Measurements from ENCODE around the gene SEZ6L. TPM values are rescaled to one million over a fixed set of nuclear protein-coding genes. Genes with fewer than 3 reads are reported as not detected.
A peak's percentile ranks its signal among the peaks of the same experiment; 100 is the strongest.

The SEZ6L gene
- polyA plus RNA-seq, 2 of the 4 experiments (the other 2 are of a cell fraction): not detected

DNA sequence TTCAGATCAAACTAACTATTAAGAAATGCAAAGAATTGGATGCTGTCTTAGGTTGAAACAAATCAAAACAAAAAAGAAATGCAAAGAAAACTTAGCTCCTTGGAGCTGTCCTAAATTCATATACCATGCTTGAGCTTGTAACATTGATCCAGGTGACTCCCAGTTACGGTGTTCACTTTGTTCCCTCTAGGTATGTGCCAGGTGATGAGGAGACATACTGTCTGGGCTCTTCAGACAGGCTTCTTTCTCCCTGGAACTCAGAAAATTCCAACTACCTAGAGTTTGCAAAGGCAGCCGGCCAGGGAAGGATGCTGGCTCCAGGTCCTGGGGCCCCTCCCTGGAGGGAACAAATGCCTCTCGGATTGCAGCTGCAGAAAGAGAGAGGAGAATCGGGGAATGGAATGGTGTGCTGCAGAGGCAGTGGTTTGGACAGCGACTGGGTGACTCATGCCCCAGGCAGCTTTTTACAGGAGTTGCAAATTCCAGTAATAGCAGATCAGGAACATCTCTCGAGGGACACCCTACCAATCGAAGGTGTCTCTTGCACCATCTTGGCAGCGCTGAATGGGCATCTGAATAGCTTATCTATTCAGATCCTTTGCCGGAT is 247.5 kb downstream of the SEZ6L start:
- no peak for TF ChIP-seq JUNB (IDR thresholded peaks at IDR 0.05)
- TF ChIP-seq FOSL2 (IDR thresholded peaks at IDR 0.05): peak; percentile 19; the same call in 1 of the 2 replicates
- TF ChIP-seq FOSL2 (CRISPR knock-in tag; IDR thresholded peaks at IDR 0.05): no peak
- TF ChIP-seq, protein P1, sequence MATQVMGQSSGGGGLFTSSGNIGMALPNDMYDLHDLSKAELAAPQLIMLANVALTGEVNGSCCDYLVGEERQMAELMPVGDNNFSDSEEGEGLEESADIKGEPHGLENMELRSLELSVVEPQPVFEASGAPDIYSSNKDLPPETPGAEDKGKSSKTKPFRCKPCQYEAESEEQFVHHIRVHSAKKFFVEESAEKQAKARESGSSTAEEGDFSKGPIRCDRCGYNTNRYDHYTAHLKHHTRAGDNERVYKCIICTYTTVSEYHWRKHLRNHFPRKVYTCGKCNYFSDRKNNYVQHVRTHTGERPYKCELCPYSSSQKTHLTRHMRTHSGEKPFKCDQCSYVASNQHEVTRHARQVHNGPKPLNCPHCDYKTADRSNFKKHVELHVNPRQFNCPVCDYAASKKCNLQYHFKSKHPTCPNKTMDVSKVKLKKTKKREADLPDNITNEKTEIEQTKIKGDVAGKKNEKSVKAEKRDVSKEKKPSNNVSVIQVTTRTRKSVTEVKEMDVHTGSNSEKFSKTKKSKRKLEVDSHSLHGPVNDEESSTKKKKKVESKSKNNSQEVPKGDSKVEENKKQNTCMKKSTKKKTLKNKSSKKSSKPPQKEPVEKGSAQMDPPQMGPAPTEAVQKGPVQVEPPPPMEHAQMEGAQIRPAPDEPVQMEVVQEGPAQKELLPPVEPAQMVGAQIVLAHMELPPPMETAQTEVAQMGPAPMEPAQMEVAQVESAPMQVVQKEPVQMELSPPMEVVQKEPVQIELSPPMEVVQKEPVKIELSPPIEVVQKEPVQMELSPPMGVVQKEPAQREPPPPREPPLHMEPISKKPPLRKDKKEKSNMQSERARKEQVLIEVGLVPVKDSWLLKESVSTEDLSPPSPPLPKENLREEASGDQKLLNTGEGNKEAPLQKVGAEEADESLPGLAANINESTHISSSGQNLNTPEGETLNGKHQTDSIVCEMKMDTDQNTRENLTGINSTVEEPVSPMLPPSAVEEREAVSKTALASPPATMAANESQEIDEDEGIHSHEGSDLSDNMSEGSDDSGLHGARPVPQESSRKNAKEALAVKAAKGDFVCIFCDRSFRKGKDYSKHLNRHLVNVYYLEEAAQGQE (IDR thresholded peaks at IDR 0.05): peak; percentile 44; the same call in 1 of the 2 replicates
- FAIRE-seq (no peak), ATAC-seq (peak; percentile 77 to 88), DNase-seq (ENCODE audit: low read depth in 1 of 2, low spot score in 1 of 2) (no peak)
- H3K4me1 ChIP-seq: peaks cover 12% of the 10 kb centered on the region; the same call in 2 of the 3 replicates
- ChIA-PET CTCF (interaction anchor here (0.6 to 2.6 kb wide), 7 partner anchors 9 to 1584 kb away, joined by 3 to 12 read pairs (median 4); no protein-coding TSS in a partner anchor), POLR2A (interaction anchor here (1.1 kb wide), 1 partner anchor 256 kb away, joined by 3 read pairs; no protein-coding TSS in a partner anchor)
- H3K4me2 ChIP-seq: peak overlapping the region; percentile 48
- peak overlapping the region in 1 of 2 experiments; percentile 53; a peak in 1 of 6 replicates for H3K27ac ChIP-seq
- 3% methylated on average over 9 of the region's 9 CpGs for WGBS (ENCODE audit: missing lambda C conversion rate)
- no peaks in the 10 kb centered on the region for H3K9me3 ChIP-seq
- H3K4me3 ChIP-seq: no peak overlapping the region

DNA sequence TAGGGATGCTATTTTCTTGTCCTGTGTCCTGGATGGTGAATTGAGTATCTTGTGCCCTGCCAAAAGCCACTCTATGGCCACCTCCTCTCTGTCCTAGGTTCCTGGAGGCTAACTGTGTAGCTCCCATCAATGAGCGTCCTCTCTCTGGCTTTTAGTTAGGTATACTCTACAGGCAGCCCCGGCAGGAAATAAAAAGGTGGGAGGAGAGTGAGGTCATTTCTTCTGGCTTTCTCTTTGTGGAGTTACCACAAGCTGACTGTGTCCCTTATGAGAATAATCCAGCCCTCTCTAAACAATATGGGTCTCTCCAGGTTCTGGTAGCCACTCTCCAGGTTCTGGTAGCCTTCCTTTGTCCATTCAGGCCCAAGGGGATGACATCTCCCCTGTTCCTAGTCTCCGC is 248.1 kb downstream of the SEZ6L start:
- FAIRE-seq: no peak
- no peak for TF ChIP-seq RFX5 (IDR thresholded peaks at IDR 0.05)
- TF ChIP-seq, protein P2, sequence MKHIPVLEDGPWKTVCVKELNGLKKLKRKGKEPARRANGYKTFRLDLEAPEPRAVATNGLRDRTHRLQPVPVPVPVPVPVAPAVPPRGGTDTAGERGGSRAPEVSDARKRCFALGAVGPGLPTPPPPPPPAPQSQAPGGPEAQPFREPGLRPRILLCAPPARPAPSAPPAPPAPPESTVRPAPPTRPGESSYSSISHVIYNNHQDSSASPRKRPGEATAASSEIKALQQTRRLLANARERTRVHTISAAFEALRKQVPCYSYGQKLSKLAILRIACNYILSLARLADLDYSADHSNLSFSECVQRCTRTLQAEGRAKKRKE (CRISPR knock-in tag; IDR thresholded peaks at IDR 0.05; ENCODE audit: low read depth): no peak
- CTCF ChIA-PET: interaction anchor here (0.6 to 2.6 kb wide), 5 partner anchors 9 to 1585 kb away, joined by 3 to 12 read pairs (median 3); no protein-coding TSS in a partner anchor
- peaks cover under 1% of the 10 kb centered on the region; the same call in 1 of the 3 replicates for H3K9me3 ChIP-seq
- POLR2A ChIA-PET: no interaction called here
- 0 out of 6 replicates have a peak, but pooled peaks of 1 of the 2 experiments have one; percentile 17 for ATAC-seq
- no peak for DNase-seq (ENCODE audit: low read depth in 1 of 2, low spot score in 1 of 2)
- peak overlapping the region; percentile 48; the same call in 2 of the 3 replicates for H3K4me2 ChIP-seq
- H3K27ac ChIP-seq: peak overlapping the region in 1 of 2 experiments; percentile 53; a peak in 1 of 6 replicates
- peaks cover 12% of the 10 kb centered on the region; the same call in 2 of the 3 replicates for H3K4me1 ChIP-seq
- 50% methylated on average over 3 of the region's 3 CpGs for WGBS (ENCODE audit: missing lambda C conversion rate)
- no peak overlapping the region for H3K4me3 ChIP-seq

DNA sequence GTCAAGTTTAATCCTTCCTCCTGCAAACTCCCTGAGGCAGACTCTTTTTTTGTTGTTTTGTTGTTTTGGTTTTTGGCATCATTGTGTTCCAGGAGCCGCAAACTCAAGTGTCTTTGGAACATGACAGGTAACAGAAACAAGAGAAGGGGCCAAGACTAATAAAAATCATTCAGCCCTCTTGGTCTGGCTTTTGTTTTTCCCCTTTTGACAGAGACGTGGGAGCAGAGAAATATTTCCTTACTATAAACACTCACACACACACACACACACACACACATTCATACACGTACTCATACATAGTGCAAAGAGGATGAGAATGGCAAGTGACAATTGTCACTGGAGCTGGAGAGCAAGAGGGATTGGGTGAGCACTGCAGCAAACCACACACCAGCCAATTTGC is 249.4 kb downstream of the SEZ6L start:
- TF ChIP-seq CEBPB (IDR thresholded peaks at IDR 0.05): no peak
- TF ChIP-seq JUNB (IDR thresholded peaks at IDR 0.05): no peak
- TF ChIP-seq, protein P3, sequence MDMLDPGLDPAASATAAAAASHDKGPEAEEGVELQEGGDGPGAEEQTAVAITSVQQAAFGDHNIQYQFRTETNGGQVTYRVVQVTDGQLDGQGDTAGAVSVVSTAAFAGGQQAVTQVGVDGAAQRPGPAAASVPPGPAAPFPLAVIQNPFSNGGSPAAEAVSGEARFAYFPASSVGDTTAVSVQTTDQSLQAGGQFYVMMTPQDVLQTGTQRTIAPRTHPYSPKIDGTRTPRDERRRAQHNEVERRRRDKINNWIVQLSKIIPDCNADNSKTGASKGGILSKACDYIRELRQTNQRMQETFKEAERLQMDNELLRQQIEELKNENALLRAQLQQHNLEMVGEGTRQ (IDR thresholded peaks at IDR 0.05): no peak
- TF ChIP-seq JUN (IDR thresholded peaks at IDR 0.05): no peak
- TF ChIP-seq, protein P1 (IDR thresholded peaks at IDR 0.05): no peak
- TF ChIP-seq, protein P4, sequence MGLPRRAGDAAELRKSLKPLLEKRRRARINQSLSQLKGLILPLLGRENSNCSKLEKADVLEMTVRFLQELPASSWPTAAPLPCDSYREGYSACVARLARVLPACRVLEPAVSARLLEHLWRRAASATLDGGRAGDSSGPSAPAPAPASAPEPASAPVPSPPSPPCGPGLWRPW (IDR thresholded peaks at IDR 0.05): no peak
- no peak for TF ChIP-seq EHF (CRISPR knock-in tag; IDR thresholded peaks at IDR 0.05)
- Histone ChIP-seq H3K4me1 (peaks cover 12% of the 10 kb centered on the region; the same call in 2 of the 3 replicates), H3K9me3 (peaks cover 13% of the 10 kb centered on the region), H3K4me2 (no peak overlapping the region), H3K27ac (no peak overlapping the region), H3K4me3 (no peak overlapping the region)
- CTCF ChIA-PET: interaction anchor here (1.9 to 4.8 kb wide), 2 partner anchors 17 to 43 kb away, joined by 5 to 20 read pairs; no protein-coding TSS in a partner anchor
- ATAC-seq (no peak), FAIRE-seq (no peak), DNase-seq (ENCODE audit: low read depth in 1 of 2, low spot score in 1 of 2) (no peak)
- POLR2A ChIA-PET: no interaction called here
- 38% methylated on average over 3 of the region's 3 CpGs for WGBS (ENCODE audit: missing lambda C conversion rate)

Data from A549 (cell line).